Measurements from ENCODE around the gene SCN10A.

GRCh38 chr3:38724392-38724736 is 91.7 kb downstream of the SCN10A start:
- TF ChIP-seq EZH2 (IDR thresholded peaks at IDR 0.05) (no peak), POLR2AphosphoS5 (IDR thresholded peaks at IDR 0.05; ENCODE audit: borderline replicate concordance, low read depth, low read length) (no peak), FOXP2 (optimal IDR thresholded peaks at IDR 0.05; ENCODE audit: control extremely low read depth, extremely low read length, insufficient read depth) (no peak)

Measured in SK-N-MC (cell line).